HG02571 (cell line): ENCODE results near the gene DEPDC5.

Experiments
- ATAC-seq: cut with Tn5 transposase; IDR thresholded peaks from one replicate; pipeline ENCODE4 v1.9.1; 2021; ENCODE audit warnings: mild to moderate bottlenecking, moderate library complexity; ENCODE audit not compliant: unreplicated experiment

Gene DEPDC5

GRCh38 chr22:31944700-31945442 lies 191.1 kb downstream of the DEPDC5 start:
- peak; percentile 13 for ATAC-seq

- no peak for ATAC-seq
Observed at GRCh38 chr22:31945443-31945855, 191.6 kb downstream of the DEPDC5 start.

GRCh38 chr22:31945971-31946680 lies 192.3 kb downstream of the DEPDC5 start:
- no peak for ATAC-seq

GRCh38 chr22:31947296-31947695 lies 193.5 kb downstream of the DEPDC5 start:
- ATAC-seq: no peak

GRCh38 chr22:31948002-31948401 lies 194.2 kb downstream of the DEPDC5 start:
- no peak for ATAC-seq

GRCh38 chr22:31950226-31950625 lies 196.4 kb downstream of the DEPDC5 start:
- ATAC-seq: no peak

GRCh38 chr22:31951194-31952093 lies 197.6 kb downstream of the DEPDC5 start:
- ATAC-seq: no peak

- ATAC-seq: no peak
Observed at GRCh38 chr22:31952094-31952401, 198.2 kb downstream of the DEPDC5 start.

GRCh38 chr22:31952472-31952871 lies 198.7 kb downstream of the DEPDC5 start:
- no peak for ATAC-seq

- no peak for ATAC-seq
Observed at GRCh38 chr22:31953261-31953660, 199.4 kb downstream of the DEPDC5 start.

- ATAC-seq: no peak
Observed at GRCh38 chr22:31954535-31955523, 201.0 kb downstream of the DEPDC5 start.

- no peak for ATAC-seq
Observed at GRCh38 chr22:31956360-31956759, 202.5 kb downstream of the DEPDC5 start.
